GM19043 (cell line): ENCODE data around the gene CYB5B.
A peak's percentile ranks its signal among the peaks of the same experiment; 100 is the strongest.
"Not testable (repeated sequence)": the region's sequence is repeated elsewhere in the genome, so short reads cannot be mapped to it uniquely, and the experiment has no call there.

Experiments
- ATAC-seq: cut with Tn5 transposase; IDR thresholded peaks from one replicate; pipeline ENCODE4 v1.9.1; 2021; ENCODE audit warnings: low read depth; ENCODE audit not compliant: unreplicated experiment

Gene CYB5B

GRCh38 chr16:69441030-69441429, 16.6 kb downstream of the CYB5B start:
- not testable (repeated sequence) for ATAC-seq

- ATAC-seq = no peak
Observed at GRCh38 chr16:69443927-69444631, 19.7 kb downstream of the CYB5B start.

GRCh38 chr16:69444873-69445517, 20.6 kb downstream of the CYB5B start:
- ATAC-seq = no peak

GRCh38 chr16:69448470-69449193, 24.2 kb downstream of the CYB5B start:
- no peak for ATAC-seq

GRCh38 chr16:69451166-69451565, 26.7 kb downstream of the CYB5B start:
- no peak for ATAC-seq

GRCh38 chr16:69453936-69454335, 29.5 kb downstream of the CYB5B start:
- ATAC-seq = no peak

- ATAC-seq = no peak
Observed at GRCh38 chr16:69463876-69464275, 39.5 kb downstream of the CYB5B start.

GRCh38 chr16:69465083-69465721, 40.8 kb downstream of the CYB5B start:
- no peak for ATAC-seq

- ATAC-seq = no peak
Observed at GRCh38 chr16:69465881-69466280, 41.5 kb downstream of the CYB5B start.

- no peak for ATAC-seq
Observed at GRCh38 chr16:69466547-69466946, 42.1 kb downstream of the CYB5B start.

GRCh38 chr16:69467080-69467479, 42.7 kb downstream of the CYB5B start:
- ATAC-seq = no peak

- no peak for ATAC-seq
Observed at GRCh38 chr16:69467531-69468204, 43.2 kb downstream of the CYB5B start.

GRCh38 chr16:69469807-69470561, 45.6 kb downstream of the CYB5B start:
- peak; percentile 52 for ATAC-seq

- ATAC-seq = no peak
Observed at GRCh38 chr16:69471121-69471520, 46.7 kb downstream of the CYB5B start.

GRCh38 chr16:69474408-69474807, 50.0 kb downstream of the CYB5B start:
- ATAC-seq = no peak

- ATAC-seq = no peak
Observed at GRCh38 chr16:69476920-69477443, 52.6 kb downstream of the CYB5B start.

- ATAC-seq = no peak
Observed at GRCh38 chr16:69477546-69477945, 53.1 kb downstream of the CYB5B start.

GRCh38 chr16:69478685-69479084, 54.3 kb downstream of the CYB5B start:
- no peak for ATAC-seq

GRCh38 chr16:69479775-69480174, 55.4 kb downstream of the CYB5B start:
- no peak for ATAC-seq

- ATAC-seq = no peak
Observed at GRCh38 chr16:69481901-69482341, 57.5 kb downstream of the CYB5B start.
